Naive thymus-derived CD4-positive, alpha-beta T cell (primary cell): ENCODE data around the gene NR2C2. TPM values are rescaled to one million over a fixed set of nuclear protein-coding genes. Genes with fewer than 3 reads are reported as not detected.

ENCODE experiments used
- ATAC-seq: fragments of 150-1000 bp; cut with Tn5 transposase; 2 replicates; pipeline ENCODE4 v1.10.0; 2021; ENCODE audit warnings: mild to moderate bottlenecking, moderate library complexity
- CTCF ChIA-PET: fragments of 350-600 bp; sonication (Branson Sonifier 250); formaldehyde crosslinking; loops from one replicate; lab custom pipeline; 2021; ENCODE audit warnings: antibody characterized with exemption; lab: Charles Lee
- POLR2A ChIA-PET: fragments of 350-600 bp; sonication (Branson Sonifier 250); formaldehyde crosslinking; loops from one replicate; lab custom pipeline; 2021; ENCODE audit warnings: antibody characterized with exemption, inconsistent platforms; lab: Charles Lee
- DNase-seq, 9 donors: peaks; one replicate each; pipeline versions ENCODE4 v3.0.0 to v3.0.0-alpha.2; 2020 to 2022; ENCODE audit warnings: mixed read lengths in 1 of 9
- H3K27ac ChIP-seq: one replicate; pipeline ENCODE4 v1.7.0; 2013; ENCODE audit warnings: mild to moderate bottlenecking, low read depth, low read length, moderate library complexity
- H3K27me3 ChIP-seq, 2 donors: one replicate each; pipeline ENCODE4 v1.7.0; 2013; ENCODE audit warnings: low read length in 2 of 2, mild to moderate bottlenecking in 2 of 2, moderate library complexity in 2 of 2; ENCODE audit not compliant: control insufficient read depth in 2 of 2, insufficient read depth in 2 of 2
- H3K36me3 ChIP-seq, 3 experiments: 1 replicate in 2 of 3; 2 replicates in 1 of 3; pipeline ENCODE4 v1.7.0; 2013; ENCODE audit warnings: low read length in 3 of 3, mild to moderate bottlenecking in 3 of 3, moderate library complexity in 1 of 3; ENCODE audit not compliant: insufficient read depth in 3 of 3, control insufficient read depth in 2 of 3
- H3K4me1 ChIP-seq, 2 donors: one replicate each; pipeline ENCODE4 v1.7.0; 2013; ENCODE audit warnings: low read length in 2 of 2, mild to moderate bottlenecking in 2 of 2, moderate library complexity in 1 of 2; ENCODE audit not compliant: control insufficient read depth in 2 of 2, insufficient read depth in 2 of 2
- H3K4me3 ChIP-seq: 2 replicates; pipeline ENCODE4 v1.7.0; 2013; ENCODE audit warnings: mild to moderate bottlenecking, low read length
- H3K9me3 ChIP-seq, 3 experiments: 1 replicate in 2 of 3; 2 replicates in 1 of 3; pipeline ENCODE4 v1.7.0; 2013; ENCODE audit warnings: low read length in 3 of 3; ENCODE audit not compliant: control insufficient read depth in 2 of 3
- H3K27ac Mint-ChIP-seq, 9 donors: one replicate each; pipeline ENCODE4 v1.8.0; 2020 to 2022; ENCODE audit warnings: mixed read lengths in 9 of 9, mild to moderate bottlenecking in 8 of 9, moderate library complexity in 5 of 9, inconsistent platforms in 2 of 9
- H3K27me3 Mint-ChIP-seq, 5 donors: one replicate each; pipeline ENCODE4 v1.8.0; 2021 to 2022; ENCODE audit warnings: mixed read lengths in 5 of 5, mild to moderate bottlenecking in 1 of 5
- H3K36me3 Mint-ChIP-seq, 5 donors: one replicate each; pipeline ENCODE4 v1.8.0; 2020 to 2022; ENCODE audit warnings: mixed read lengths in 5 of 5, mild to moderate bottlenecking in 3 of 5, inconsistent platforms in 1 of 5
- H3K4me1 Mint-ChIP-seq, 7 donors: one replicate each; pipeline ENCODE4 v1.8.0; 2020 to 2022; ENCODE audit warnings: mixed read lengths in 7 of 7, mild to moderate bottlenecking in 3 of 7, inconsistent platforms in 1 of 7
- H3K4me3 Mint-ChIP-seq, 10 donors: one replicate each; pipeline ENCODE4 v1.8.0; 2020 to 2022; ENCODE audit warnings: mild to moderate bottlenecking in 10 of 10, mixed read lengths in 10 of 10, moderate library complexity in 6 of 10, inconsistent platforms in 2 of 10
- H3K9me3 Mint-ChIP-seq, 11 donors: one replicate each; pipeline ENCODE4 v1.8.0; 2020 to 2022; ENCODE audit warnings: mixed read lengths in 11 of 11, mild to moderate bottlenecking in 4 of 11, inconsistent platforms in 1 of 11, moderate library complexity in 1 of 11
- intact Hi-C, 2 donors: fragments of 100-400 bp; cut with micrococcal nuclease; formaldehyde crosslinking; loops; one replicate each; pipeline ENCODE4 v1.15.1; 2023
- polyA plus RNA-seq, 2 donors: library from polyadenylated mRNA; unstranded; fragments of 300-500 nt; fragmentation: Illumina TruSeq; gene quantifications; one replicate each; pipeline ENCODE4 v1.2.3, GENCODE V29; 2021
- total RNA-seq, 6 experiments: library from RNA in 5 of 6; stranded (reverse) in 5 of 6; gene quantifications; 1 replicate in 5 of 6; 2 replicates in 1 of 6; pipeline ENCODE4 v1.2.3 and lab custom pipeline; 2021 to 2026

NR2C2 gene
- total RNA-seq (10 to 100 TPM; 49.9 to 96.3 (median 61.6) TPM), polyA plus RNA-seq (10 to 100 TPM; 12.7 to 20.4 TPM), total RNA-seq (lab: John Stamatoyannopoulos, UW) (96.0 reads per million, percentile 84 among the genes with 10 or more reads in this experiment)

- Histone ChIP-seq H3K27ac (peak within 1 kb of the TSS; percentile 99), H3K4me1 (peaks cover 19 to 22% of the 10 kb centered on the region in 2 donors), H3K36me3 (peaks cover 0 to 20% (median 0%) of the 10 kb centered on the region in 3 experiments), H3K9me3 (no peaks in the 10 kb centered on the region), H3K4me3 (peak within 1 kb of the TSS; percentile 93), H3K27me3 (no peaks in the 10 kb centered on the region)
- ATAC-seq (peak; percentile 73), DNase-seq (peak; percentile 84 to 91 (median 89))
- Mint-ChIP-seq H3K9me3 (peaks cover 0 to 2% (median 0%) of the 10 kb centered on the region in 11 donors), H3K4me3 (peak within 1 kb of the TSS; percentile 97 to 100 (median 98)), H3K27ac (peak within 1 kb of the TSS; percentile 98 to 100 (median 100)), H3K36me3 (peaks cover 0 to 30% (median 11%) of the 10 kb centered on the region in 5 donors), H3K4me1 (peaks cover 25 to 71% (median 54%) of the 10 kb centered on the region in 7 donors), H3K27me3 (peaks cover 0 to 2% (median 0%) of the 10 kb centered on the region in 5 donors)
- ChIA-PET CTCF (interaction anchor here (0.6 to 0.9 kb wide), 2 partner anchors 26 to 27 kb away, joined by 3 read pairs; no protein-coding TSS in a partner anchor), POLR2A (interaction anchor here (0.6 to 2.0 kb wide), 6 partner anchors 32 to 768 kb away, joined by 3 to 15 read pairs (median 3); partner anchors contain the start of genes CCDC174, LSM3 and XPC)
- intact Hi-C loops, result loop anchor here (1.0 to 10.0 kb wide), 11 partner anchors 152 to 1982 kb away; partner anchors contain the start of genes CAPN7 (in 1 of the 2), EAF1 (in 1 of the 2), METTL6 (in 1 of the 2) and RBSN (in 1 of the 2)
Measured at GRCh38 chr3:14947100-14947885, at the start of gene NR2C2. TSS of gene NR2C2 (plus strand) at chr3:14947583. CDS start at chr3:15003915, 56,332 bp downstream.

DNA sequence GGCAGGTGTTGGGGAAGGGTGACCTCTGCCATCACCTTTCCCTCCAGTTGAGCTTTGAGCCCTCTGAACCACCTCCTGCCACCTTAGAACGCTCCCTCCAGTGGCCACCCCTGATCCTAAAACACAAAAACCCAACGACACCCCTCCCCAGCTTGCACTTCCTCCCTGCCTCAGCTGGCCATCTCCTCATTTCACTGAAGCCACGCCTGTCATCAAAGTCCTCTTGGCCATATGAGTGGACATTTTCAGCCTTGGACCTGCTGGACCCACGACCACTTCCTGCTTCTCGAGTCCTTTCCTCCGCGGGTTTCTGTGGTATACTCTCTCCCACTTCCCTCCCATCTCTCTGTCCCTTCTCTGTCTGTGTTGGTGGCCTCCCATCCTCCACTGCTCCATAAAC lies 48.5 kb upstream of the NR2C2 start:
- Histone ChIP-seq H3K27me3 (no peaks in the 10 kb centered on the region), H3K27ac (no peak overlapping the region), H3K9me3 (no peaks in the 10 kb centered on the region), H3K4me1 (no peaks in the 10 kb centered on the region), H3K4me3 (no peak overlapping the region), H3K36me3 (no peaks in the 10 kb centered on the region)
- Mint-ChIP-seq H3K27me3 (peaks cover 0 to 36% (median 6%) of the 10 kb centered on the region in 5 donors), H3K4me1 (peaks cover 0 to 5% (median 0%) of the 10 kb centered on the region in 7 donors), H3K4me3 (no peak overlapping the region), H3K27ac (peak overlapping the region in 1 of 9 donors; percentile 86), H3K9me3 (peaks cover 0 to 2% (median 0%) of the 10 kb centered on the region in 11 donors), H3K36me3 (no peaks in the 10 kb centered on the region)
- intact Hi-C loops, result loop anchor here in 1 of 2 donors (2.0 kb wide), 1 partner anchor 16 kb away; no protein-coding TSS in a partner anchor
- POLR2A ChIA-PET, result interaction anchor here (0.6 to 1.2 kb wide), 4 partner anchors 10 to 141 kb away, joined by 3 to 5 read pairs (median 3); no protein-coding TSS in a partner anchor
- DNase-seq (no peak), ATAC-seq (no peak)
- CTCF ChIA-PET, result interaction anchor here (1.5 kb wide), 1 partner anchor 17 kb away, joined by 4 read pairs; no protein-coding TSS in a partner anchor

DNA sequence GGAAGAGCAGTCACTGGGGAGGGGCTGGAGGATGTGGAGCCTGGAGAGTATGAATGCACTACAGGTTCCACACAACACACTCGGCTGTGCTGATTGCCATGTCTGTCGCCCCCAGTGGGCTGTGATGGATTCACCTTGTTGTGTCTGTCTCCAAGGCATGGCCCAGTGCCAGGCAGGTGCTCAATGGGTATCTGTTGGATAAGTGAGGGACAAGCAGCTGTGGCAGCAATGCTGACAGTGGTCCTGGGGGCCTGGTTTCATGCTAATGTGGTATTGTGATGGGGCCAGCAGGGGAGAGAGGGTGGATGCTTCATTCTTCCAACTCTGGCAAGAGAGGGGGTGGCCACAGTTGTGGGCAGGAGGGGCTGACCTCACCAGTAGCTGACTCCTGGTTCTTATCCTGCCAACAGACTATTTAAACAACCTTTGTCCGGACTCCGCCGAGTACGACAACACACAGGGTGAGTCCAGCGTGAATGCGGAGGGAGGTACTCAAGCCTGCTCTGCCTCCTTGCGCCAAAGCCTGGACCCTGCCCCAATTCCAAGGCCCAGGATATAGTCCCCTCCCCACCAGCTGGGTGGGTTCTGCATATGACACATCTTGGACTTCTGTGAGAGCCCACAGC lies 47.3 kb upstream of the NR2C2 start:
- H3K4me3 ChIP-seq, result no peak overlapping the region
- H3K36me3 Mint-ChIP-seq, result peaks cover 0 to 2% (median 2%) of the 10 kb centered on the region in 5 donors
- peaks cover 0 to 3% (median 2%) of the 10 kb centered on the region in 11 donors for H3K9me3 Mint-ChIP-seq
- peaks cover 0 to 5% (median 0%) of the 10 kb centered on the region in 7 donors for H3K4me1 Mint-ChIP-seq
- no peak overlapping the region for H3K4me3 Mint-ChIP-seq
- H3K36me3 ChIP-seq, result no peaks in the 10 kb centered on the region
- H3K9me3 ChIP-seq, result no peaks in the 10 kb centered on the region
- peaks cover 0 to 39% (median 6%) of the 10 kb centered on the region in 5 donors for H3K27me3 Mint-ChIP-seq
- no peak for DNase-seq
- ChIA-PET POLR2A (interaction anchor here (1.0 to 1.2 kb wide), 2 partner anchors 14 to 18 kb away, joined by 3 to 5 read pairs; no protein-coding TSS in a partner anchor), CTCF (interaction anchor here (1.3 to 1.5 kb wide), 2 partner anchors 16 to 21 kb away, joined by 3 to 4 read pairs; no protein-coding TSS in a partner anchor)
- no peak overlapping the region for H3K27ac ChIP-seq
- H3K4me1 ChIP-seq, result no peaks in the 10 kb centered on the region
- intact Hi-C loops, result loop anchor here in 1 of 2 donors (2.0 kb wide), 1 partner anchor 17 kb away; no protein-coding TSS in a partner anchor
- no peak for ATAC-seq
- no peaks in the 10 kb centered on the region for H3K27me3 ChIP-seq
- no peak overlapping the region for H3K27ac Mint-ChIP-seq

- peaks cover 0 to 8% (median 0%) of the 10 kb centered on the region in 3 experiments for H3K9me3 ChIP-seq
- DNase-seq (no peak), ATAC-seq (no peak)
- H3K27ac Mint-ChIP-seq, result no peak overlapping the region
- H3K27ac ChIP-seq, result no peak overlapping the region
- no peaks in the 10 kb centered on the region for H3K27me3 ChIP-seq
- no peak overlapping the region for H3K4me3 Mint-ChIP-seq
- intact Hi-C loops, result no loop called here
- peaks cover 0 to 13% (median 8%) of the 10 kb centered on the region in 11 donors for H3K9me3 Mint-ChIP-seq
- H3K36me3 ChIP-seq, result no peaks in the 10 kb centered on the region
- no peak overlapping the region for H3K4me3 ChIP-seq
- peaks cover 0 to 5% (median 0%) of the 10 kb centered on the region in 7 donors for H3K4me1 Mint-ChIP-seq
- H3K27me3 Mint-ChIP-seq, result peaks cover 0 to 34% (median 6%) of the 10 kb centered on the region in 5 donors
- ChIA-PET POLR2A (interaction anchor here (0.6 kb wide), 1 partner anchor 23 kb away, joined by 4 read pairs; no protein-coding TSS in a partner anchor), CTCF (interaction anchor here (1.3 kb wide), 1 partner anchor 20 kb away, joined by 3 read pairs; no protein-coding TSS in a partner anchor)
- no peaks in the 10 kb centered on the region for H3K4me1 ChIP-seq
- peaks cover 0 to 12% (median 8%) of the 10 kb centered on the region in 5 donors for H3K36me3 Mint-ChIP-seq
Measured at GRCh38 chr3:14900881-14901873, 46.2 kb upstream of the NR2C2 start.

- no peaks in the 10 kb centered on the region for H3K4me1 ChIP-seq
- intact Hi-C loops, result no loop called here
- POLR2A ChIA-PET, result interaction anchor here (1.3 kb wide), 1 partner anchor 16 kb away, joined by 3 read pairs; no protein-coding TSS in a partner anchor
- Mint-ChIP-seq H3K4me1 (peaks cover 0 to 8% (median 0%) of the 10 kb centered on the region in 7 donors), H3K27me3 (peaks cover 0 to 26% (median 6%) of the 10 kb centered on the region in 5 donors), H3K36me3 (peaks cover 0 to 12% (median 8%) of the 10 kb centered on the region in 5 donors), H3K9me3 (peaks cover 0 to 18% (median 8%) of the 10 kb centered on the region in 11 donors), H3K27ac (no peak overlapping the region), H3K4me3 (no peak overlapping the region)
- no peaks in the 10 kb centered on the region for H3K36me3 ChIP-seq
- peaks cover 0 to 8% (median 0%) of the 10 kb centered on the region in 3 experiments for H3K9me3 ChIP-seq
- CTCF ChIA-PET, result interaction anchor here (1.0 kb wide), 1 partner anchor 21 kb away, joined by 3 read pairs; no protein-coding TSS in a partner anchor
- no peaks in the 10 kb centered on the region for H3K27me3 ChIP-seq
- H3K4me3 ChIP-seq, result no peak overlapping the region
- no peak for DNase-seq
- ATAC-seq, result no peak
- no peak overlapping the region for H3K27ac ChIP-seq
Measured at GRCh38 chr3:14902719-14903118, 44.7 kb upstream of the NR2C2 start.
